ENCODE data around the gene IL25.
"Not testable (repeated sequence)": the region's sequence is repeated elsewhere in the genome, so short reads cannot be mapped to it uniquely, and the experiment has no call there.

Gene IL25

DNA sequence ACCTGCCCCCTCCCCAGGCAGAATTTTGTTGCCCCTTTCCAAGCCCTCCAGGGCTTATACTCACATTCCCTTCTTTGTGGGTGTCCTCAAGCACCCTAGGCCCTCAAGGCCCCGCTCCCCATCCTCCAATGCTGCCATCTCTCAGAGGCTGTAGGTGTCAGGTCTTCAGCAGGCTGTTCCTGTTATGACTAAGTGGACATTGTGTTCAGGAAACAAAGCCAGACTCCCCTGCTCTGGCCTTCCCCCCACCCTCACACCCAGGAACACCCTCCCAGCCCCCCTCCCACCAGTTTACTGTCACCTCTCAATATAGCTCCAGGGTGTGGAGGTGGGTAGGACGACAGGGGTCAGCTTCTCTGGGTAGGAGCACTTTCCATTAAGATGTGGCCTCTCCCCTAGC, 36.9 kb downstream of the IL25 start:
- DNase-seq (ENCODE audit: low read depth): no peak

DNA sequence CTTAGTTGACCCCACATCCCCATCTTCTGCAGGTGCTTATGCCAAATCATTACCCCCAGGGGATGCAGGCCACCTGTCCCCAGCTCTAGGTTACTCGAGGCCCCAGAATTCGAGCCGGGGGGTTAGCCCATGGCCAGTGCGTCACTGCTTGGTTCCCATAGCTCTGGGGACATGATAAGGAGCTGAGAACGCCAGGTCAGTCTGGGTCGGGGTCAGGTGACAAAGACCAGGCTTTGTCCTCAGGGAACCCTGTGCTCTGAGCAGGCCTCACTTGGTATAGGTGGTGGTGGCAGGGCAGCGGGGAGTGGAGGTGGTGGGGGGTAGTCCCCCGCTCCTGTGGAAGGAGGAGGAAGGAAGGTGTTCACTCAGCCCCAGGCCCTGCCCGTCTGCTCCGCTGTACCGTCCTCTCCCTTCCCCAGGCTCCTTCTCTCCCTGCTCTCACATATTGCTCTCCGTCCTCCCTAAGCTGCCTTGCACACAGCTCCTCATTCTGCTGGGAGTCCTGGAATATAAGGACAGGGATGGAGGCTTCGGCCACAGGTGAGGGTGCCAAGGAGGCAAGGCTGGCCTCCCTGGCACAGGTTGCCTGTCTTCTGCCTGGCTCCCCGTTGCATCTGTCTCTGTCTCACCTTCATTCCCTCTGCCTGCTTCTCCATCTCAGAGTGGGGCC, 37.5 kb downstream of the IL25 start:
- no peak for DNase-seq (ENCODE audit: low read depth)

DNA sequence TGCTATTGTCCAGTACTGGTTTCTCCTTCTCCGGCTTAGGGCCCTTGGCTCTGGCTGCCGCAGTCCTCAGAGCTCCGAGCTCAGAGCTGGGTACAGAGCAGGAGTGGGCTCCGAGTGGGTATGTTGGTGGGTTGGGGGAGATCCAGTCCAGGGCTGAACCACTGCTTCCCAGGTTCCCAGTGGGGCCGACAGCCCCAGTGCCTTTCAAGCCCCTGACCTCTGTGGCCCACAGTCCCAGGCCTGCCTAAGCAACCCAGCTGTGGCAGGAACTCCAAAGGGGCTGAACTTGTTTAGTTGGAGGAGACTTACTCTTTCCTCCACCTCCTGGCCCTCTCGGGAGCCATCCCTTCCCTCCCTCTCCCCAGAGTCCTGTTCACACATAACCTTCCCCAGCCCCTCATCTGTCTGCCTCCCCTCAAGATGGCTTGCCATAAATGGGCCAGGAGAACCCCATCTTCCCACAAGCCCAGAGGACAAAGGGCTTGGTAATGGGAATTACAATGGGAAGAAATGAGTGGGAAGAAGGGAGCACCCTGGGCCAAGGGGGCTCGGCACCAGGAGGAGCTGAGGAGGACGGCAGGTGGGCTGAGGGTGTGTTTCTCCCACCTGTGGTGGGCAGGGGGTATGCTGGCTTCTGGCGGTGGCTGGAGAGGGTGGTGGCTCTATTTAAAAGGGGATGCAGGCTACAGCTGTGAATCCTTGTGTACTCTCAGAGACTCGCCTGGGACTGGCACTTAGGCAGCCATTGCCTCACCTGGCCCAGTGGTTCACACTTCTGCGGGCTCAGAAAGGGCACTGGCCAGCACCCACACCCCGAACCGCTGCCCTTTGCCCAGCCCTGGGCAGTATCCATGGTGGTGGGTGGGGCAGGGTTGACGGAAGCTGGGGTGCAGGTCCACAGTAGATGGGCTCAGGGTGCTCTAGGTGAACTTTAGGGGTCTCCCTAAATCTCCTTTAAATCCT, 39.2 kb downstream of the IL25 start:
- no peak for DNase-seq (ENCODE audit: low read depth)

GRCh38 chr14:23413681-23414080, 41.1 kb downstream of the IL25 start:
- DNase-seq (ENCODE audit: low read depth): no peak

DNA sequence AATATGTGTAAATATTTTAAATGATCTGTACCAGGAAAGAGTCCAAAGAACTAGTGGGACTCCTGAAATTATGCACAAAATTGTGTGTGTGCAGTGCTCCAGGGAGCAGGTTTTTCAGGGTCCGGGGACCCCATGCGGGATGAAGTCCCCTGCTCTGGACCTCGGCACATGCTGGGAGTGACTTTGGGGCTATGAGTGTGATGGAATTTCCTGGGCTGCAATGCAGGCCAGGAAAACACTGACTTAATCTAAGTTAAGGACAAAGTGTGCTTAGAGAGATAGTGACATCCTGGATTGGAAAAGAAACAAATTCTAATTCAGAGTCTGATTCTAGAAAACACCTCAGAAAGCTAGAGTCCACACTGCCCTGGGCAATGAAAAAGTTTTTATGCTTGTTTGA, 41.6 kb downstream of the IL25 start:
- DNase-seq (ENCODE audit: low read depth): no peak

DNA sequence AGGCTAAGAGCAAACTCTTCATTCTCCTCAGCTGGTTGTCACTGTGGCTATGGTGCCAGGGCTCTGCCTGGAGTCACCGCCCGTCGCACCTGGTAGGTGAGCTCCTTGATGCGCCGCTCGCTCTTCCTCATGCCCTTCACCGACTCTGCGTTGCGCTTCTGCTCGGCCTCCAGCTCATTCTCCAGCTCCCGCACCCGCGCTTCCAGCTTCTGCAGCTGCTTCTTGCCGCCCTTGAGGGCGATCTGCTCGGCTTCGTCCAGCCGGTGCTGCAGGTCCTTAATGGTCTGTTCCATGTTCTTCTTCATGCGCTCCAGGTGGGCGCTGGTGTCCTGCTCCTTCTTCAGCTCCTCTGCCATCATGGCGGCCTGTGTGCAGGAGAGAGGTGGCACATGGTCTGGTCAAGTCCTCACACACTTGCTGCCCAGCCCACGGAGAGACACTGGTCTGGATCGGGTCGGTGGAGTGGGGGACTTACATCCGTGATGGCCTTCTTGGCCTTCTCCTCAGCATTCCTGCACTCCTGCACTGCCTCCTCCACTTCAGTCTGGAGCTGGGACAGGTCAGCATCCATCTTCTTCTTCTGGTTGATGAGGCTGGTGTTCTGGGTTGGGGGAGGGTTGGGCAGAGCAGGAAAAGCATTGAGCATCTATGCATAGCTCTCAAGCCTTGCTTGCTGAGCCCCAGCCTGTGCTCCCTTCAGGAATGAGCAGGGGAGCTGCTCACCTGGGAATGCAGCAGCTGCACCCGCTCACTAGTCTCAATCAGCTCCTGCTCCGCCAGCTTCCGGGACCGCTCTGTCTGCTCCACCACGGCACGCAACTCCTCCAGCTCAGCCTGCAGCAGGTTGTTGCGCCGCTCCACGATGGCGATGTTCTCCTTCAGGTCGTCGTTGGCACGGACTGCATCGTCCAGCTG, 42.6 kb downstream of the IL25 start:
- no peak for DNase-seq (ENCODE audit: low read depth)

DNA sequence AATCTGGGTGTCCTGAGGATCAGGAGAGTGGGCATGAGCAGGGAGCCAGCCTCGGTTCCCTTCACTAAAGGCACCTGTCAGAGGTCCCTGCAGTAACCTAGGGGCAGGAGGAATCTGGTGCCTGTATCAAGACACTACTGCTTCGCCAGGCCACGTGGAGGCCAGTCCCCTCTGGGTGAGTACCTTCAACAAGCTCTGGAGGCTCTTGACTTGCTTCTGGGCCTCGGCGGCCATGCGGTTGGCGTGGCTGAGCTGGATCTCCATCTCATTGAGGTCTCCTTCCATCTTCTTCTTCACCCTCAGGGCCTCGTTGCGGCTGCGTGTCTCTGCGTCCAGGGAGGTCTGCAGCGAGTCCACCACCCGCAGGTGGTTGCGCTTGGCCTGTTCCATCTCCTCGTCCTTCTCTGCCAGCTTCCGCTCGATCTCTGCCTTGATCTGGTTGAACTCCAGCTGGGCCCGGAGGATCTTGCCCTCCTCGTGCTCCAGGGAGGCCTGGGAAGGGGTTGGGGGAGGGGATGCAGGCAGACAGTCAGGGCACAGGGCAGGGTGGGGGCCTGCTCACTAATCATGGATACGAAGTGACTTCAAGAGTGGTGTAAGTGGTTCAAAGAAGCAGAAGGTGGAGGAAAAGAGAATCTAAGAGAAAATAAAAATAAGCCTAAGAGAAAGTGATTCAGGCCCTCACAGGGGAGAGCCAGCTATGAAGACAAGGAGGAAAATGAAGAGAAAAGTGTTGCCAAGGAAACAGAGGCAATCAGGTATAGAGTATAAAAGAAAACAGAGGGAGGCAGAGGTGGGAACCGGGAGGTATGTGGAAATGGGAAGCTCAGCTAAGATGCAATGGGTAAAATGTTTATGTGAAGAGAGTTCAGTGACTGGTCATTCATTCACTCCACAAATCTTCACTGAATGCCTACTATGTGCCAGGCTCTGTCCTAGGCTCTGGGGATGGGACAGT, 43.5 kb downstream of the IL25 start:
- DNase-seq (ENCODE audit: low read depth): no peak

- no peak for DNase-seq (ENCODE audit: low read depth)
These were observed 44.2 kb downstream of the IL25 start for GRCh38 chr14:23416801-23417200.

DNA sequence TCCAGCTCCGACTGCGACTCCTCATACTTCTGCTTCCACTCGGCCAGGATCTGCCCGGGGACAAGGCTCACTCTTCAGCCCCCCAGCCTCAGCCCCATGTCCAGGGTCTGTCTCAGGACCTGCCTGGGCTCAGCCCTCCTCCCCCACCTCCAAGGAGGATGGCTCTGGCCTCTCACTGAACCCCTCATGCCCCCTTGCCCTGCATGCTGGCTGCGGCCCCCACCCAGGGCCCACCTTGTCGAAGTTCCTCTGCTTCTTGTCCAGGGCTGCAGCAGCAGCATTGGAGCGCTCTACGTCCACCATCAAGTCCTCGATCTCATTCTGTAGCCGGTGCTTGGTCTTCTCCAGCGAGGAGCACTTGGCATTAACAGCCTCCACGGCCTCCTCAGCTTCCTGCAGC, 44.7 kb downstream of the IL25 start:
- not testable (repeated sequence) for DNase-seq (ENCODE audit: low read depth)

- DNase-seq (ENCODE audit: low read depth): no peak
These were observed 45.4 kb downstream of the IL25 start for GRCh38 chr14:23418021-23418420.

DNA sequence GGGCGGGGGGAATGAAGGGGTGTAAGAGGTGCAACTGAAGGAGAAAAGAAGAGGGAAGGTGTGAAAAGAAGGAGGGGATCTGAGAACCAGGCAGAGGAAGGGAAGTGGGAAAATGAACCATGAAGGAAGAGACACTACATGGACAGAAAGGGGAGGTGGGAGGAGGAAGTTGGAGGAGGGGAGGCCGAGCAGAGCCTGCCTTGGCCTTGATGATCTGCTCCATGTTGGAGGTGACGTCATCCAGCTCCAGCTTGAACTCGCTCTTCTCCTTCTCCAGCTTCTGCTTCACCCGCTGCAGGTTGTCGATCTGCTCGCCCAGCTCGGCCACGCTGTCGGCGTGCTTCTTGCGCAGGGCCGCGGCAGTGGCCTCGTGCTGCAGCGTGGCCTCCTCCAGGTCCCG, 47.0 kb downstream of the IL25 start:
- DNase-seq (ENCODE audit: low read depth): not testable (repeated sequence)

GRCh38 chr14:23421594-23421993, 49.0 kb downstream of the IL25 start:
- DNase-seq (ENCODE audit: low read depth): no peak

DNA sequence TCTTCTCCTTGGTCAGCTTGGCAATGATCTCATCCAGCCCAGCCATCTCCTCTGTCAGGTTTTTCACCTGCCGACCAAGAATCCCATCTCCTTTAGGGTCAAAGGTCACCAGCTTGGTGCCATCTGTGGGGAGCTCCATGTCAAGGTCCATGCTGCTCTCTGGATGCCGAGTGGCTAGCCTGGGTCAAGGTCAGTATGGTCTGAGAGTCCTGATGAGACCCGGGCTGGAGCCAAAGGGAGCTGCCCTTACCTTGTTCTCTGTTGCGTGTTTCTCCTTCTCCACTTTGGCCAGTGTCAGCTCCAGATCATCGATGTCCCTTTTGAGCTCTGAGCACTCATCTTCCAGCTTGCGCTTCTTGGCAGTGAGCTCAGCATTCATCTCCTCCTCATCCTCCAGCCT, 51.0 kb downstream of the IL25 start:
- DNase-seq (ENCODE audit: low read depth): no peak

DNA sequence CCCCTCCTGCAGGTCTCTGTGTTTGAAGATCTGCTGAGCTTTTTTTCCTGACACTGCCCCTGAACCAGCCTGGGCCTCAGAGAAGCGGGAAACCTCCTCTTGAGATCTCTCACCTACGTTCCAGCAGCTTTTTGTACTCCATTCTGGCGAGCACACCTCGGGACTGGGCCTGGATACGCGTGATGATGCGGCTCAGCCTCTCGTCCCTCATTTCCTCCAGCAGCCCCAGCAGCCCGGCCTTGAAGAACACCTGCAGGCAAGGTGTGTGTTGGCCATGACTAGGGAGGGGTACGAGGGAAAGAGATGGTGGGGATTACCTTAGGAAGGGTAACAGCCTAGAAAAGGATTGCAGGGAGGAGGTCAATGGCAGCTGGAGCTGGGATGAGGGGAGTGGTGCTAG, 52.6 kb downstream of the IL25 start:
- DNase-seq (ENCODE audit: low read depth): no peak

DNA sequence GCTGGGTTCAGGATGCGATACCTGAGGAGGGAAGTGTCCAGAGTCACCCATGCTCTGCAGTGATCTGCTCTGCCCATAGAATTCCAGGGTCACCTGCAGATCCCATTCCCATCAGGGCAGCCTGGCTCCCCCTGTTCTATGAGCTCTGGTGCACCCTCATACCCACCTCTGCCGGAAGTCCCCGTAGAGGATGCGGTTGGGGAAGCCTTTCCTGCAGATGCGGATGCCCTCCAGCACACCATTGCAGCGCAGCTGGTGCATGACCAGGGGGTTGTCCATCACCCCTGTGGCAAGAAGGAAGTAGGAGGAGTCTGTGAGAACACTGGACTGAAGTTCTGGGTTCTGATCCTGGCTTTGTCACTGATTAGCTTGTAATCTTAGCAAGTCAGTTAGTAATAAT, 53.2 kb downstream of the IL25 start:
- DNase-seq (ENCODE audit: low read depth): not testable (repeated sequence)
